Left lobe of liver (tissue), 2 donors: ENCODE data around the gene AHSG. TPM values are rescaled to one million over a fixed set of nuclear protein-coding genes. Genes with fewer than 3 reads are reported as not detected.

Experiments
- ATAC-seq: fragments of 200-7000 bp; cut with Tn5 transposase; one replicate; pipeline ENCODE4 v1.9.1; 2020; ENCODE audit warnings: mild to moderate bottlenecking, moderate library complexity
- DNase-seq: peaks from one replicate; pipeline ENCODE4 v3.0.0-alpha.2; 2020; ENCODE audit warnings: low spot score
- total RNA-seq: library from RNA; stranded (reverse); gene quantifications from one replicate; pipeline ENCODE4 v1.2.1, GENCODE V29; 2021
- donor health status: DM: no; HTN: no; CAD: no; lungs with moderate emphysema.
- donor health status: DM: no; HTN: yes; CAD: no.

Gene AHSG
- total RNA-seq, 1 donor from 2014 or later: 763 TPM

- DNase-seq: no peak
- no peak for ATAC-seq
These were observed 24.8 kb downstream of the AHSG start for GRCh38 chr3:186637686-186638085.

- DNase-seq (no peak), ATAC-seq (no peak)
These were observed 25.4 kb downstream of the AHSG start for GRCh38 chr3:186638259-186638658.

- ATAC-seq (peak; percentile 59), DNase-seq (no peak)
These were observed 27.1 kb downstream of the AHSG start, which contains the start of gene FETUB for GRCh38 chr3:186639778-186640472. FETUB (plus strand) TSS chr3:186640399; CDS start chr3:186640461, 62 bp downstream.

DNA sequence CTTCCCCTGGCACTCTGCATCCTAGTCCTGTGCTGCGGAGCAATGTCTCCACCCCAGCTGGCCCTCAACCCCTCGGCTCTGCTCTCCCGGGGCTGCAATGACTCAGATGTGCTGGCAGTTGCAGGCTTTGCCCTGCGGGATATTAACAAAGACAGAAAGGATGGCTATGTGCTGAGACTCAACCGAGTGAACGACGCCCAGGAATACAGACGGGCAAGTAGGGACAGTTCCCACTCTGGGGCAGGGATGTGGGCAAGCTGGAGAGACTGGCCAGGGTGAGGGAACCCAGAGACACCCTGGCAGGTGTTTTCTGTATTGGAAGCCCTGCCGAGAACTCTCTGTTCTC lies 27.6 kb downstream of the AHSG start:
- DNase-seq (peak; percentile 62), ATAC-seq (peak; percentile 64)

- ATAC-seq (peak; percentile 23), DNase-seq (no peak)
These were observed 28.1 kb downstream of the AHSG start for GRCh38 chr3:186640929-186641328.

- ATAC-seq (no peak), DNase-seq (no peak)
These were observed 29.2 kb downstream of the AHSG start for GRCh38 chr3:186642014-186642413.

DNA sequence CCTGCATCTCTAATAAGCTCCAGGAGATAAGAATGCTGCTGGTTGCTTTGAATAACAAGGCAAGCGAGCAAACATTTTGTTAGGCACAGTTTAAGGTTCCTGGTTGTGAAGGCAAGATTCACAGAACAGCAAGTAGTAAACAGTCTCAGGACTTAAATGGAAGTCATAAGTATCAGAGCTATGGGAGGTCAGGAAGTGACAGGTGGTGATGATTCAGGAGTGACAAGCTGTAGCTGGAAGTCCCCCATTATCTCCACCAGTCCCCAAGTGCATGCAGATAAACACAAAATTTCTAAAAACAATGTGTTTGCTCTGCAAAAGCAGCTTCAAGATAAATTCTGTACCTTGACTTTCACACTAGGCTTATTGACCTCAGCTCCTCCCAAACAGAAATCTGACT lies 30.6 kb downstream of the AHSG start:
- DNase-seq (no peak), ATAC-seq (no peak)

GRCh38 chr3:186644683-186645082 lies 31.8 kb downstream of the AHSG start:
- peak; percentile 65 for DNase-seq
- ATAC-seq: peak; percentile 68

DNA sequence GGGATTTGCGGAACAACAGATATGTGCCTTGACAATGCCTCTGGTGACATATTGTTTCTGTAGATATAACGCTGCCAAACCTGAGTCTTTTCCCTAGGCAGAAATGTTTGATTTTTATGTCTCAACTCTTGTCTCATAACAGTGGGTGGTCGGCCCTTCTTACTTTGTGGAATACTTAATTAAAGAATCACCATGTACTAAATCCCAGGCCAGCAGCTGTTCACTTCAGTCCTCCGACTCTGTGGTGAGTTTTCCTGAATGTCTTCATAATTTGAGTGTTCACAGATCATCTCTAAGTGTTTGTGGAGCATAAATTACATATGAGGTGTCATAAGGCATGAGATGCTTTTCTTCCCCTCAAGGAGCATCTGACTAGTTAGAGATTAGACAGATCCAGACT lies 33.2 kb downstream of the AHSG start:
- ATAC-seq: no peak

GRCh38 chr3:186646841-186647240 lies 34.0 kb downstream of the AHSG start:
- DNase-seq (no peak), ATAC-seq (no peak)

More for the DNA sequence above, 33.2 kb downstream of the AHSG start:
- no peak for DNase-seq

DNA sequence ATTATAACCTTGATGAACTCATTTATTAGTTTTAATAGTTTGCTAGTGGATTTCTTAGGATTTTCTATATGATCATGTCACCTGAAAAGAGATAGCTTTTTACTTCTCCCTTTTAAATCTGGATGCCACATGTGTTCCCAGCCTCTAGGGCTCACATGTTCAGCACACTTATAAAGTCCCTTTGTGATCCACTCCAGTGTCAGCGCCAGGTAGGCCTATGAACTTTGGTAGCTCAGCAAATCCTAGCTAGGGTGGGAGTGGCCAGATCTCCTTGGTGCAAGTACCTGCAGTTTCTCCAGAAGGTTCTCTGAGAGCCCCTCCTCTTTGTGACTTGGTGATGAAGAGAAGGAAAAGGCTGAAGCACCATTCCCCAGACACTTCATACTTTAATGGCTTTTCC lies 36.0 kb downstream of the AHSG start:
- ATAC-seq (peak; percentile 63), DNase-seq (no peak)

DNA sequence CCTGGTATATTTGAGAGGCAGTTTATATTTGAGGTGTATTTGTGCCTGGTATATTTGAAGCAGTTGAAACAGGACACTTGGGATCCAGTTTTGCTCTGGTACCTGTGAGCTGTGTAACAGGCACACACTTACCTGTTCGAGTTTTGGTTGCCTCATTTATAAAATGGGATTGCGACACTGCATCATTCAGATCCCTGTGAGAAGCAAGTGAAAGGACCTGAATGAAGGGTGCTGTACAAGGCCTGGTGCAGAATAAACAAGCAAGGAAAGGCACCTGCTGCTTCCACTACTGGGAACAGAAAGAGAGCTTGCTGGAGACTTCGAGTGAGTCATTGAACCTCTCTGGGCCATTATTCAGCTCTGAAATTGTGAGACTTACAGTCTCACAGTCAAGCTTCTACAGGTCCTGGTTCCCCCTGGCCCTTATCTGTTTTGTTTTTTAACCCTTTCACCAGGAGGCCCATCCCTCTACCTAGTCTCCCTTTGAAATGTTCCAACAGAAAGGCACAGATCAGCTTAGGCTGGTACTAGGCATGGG lies 38.9 kb downstream of the AHSG start:
- no peak for ATAC-seq

GRCh38 chr3:186653080-186653707 lies 40.3 kb downstream of the AHSG start:
- no peak for ATAC-seq
- DNase-seq: no peak

More for the DNA sequence above, 38.9 kb downstream of the AHSG start:
- DNase-seq: no peak

- DNase-seq: no peak
- ATAC-seq: peak; percentile 80
These were observed 41.1 kb downstream of the AHSG start for GRCh38 chr3:186653984-186654383.

- DNase-seq (no peak), ATAC-seq (no peak)
These were observed 50.7 kb downstream of the AHSG start for GRCh38 chr3:186663361-186664118.

DNA sequence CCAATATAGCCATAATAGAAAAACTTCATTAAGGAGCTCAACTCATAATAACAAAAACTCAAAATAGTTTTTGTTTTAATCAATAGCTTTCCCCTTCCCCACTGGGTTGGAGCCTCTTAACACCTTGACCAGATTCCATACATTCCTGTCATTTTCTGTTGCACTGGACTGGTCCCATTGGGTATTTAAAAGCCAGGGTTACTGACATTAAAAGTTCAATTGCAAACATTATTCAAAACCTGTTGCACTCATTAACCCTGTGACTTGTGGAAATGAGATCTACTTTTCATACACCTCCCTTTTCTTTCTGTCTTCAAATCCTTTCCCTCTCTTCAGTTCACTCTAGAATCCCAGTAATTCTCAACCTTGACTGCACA lies 51.2 kb downstream of the AHSG start:
- DNase-seq (no peak), ATAC-seq (no peak)

DNA sequence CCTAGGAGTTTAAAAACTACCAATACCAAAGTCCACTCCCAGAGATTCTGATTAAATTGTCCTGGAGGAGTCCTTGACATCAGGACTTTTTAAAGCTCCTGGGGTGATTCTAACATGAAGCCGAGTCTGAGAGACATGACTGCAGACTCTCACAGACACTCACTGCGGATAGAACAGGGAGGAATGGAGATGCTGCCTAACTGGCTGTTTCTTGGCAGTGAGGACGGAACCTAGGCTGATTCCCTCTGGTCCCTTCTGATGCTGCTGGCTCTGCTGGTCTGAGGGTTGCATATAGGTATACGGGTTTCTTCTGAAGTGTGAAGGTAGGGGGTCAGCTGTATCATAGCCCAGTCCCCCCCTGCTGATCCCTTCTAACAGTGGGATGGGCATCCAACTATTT lies 51.6 kb downstream of the AHSG start:
- no peak for DNase-seq
- ATAC-seq: peak; percentile 21

- DNase-seq: peak; percentile 55
- ATAC-seq: peak; percentile 76
These were observed 52.8 kb downstream of the AHSG start, which contains the start of gene HRG for GRCh38 chr3:186665625-186666188. HRG (plus strand) TSS chr3:186666014; CDS start chr3:186666032, 18 bp downstream.

DNA sequence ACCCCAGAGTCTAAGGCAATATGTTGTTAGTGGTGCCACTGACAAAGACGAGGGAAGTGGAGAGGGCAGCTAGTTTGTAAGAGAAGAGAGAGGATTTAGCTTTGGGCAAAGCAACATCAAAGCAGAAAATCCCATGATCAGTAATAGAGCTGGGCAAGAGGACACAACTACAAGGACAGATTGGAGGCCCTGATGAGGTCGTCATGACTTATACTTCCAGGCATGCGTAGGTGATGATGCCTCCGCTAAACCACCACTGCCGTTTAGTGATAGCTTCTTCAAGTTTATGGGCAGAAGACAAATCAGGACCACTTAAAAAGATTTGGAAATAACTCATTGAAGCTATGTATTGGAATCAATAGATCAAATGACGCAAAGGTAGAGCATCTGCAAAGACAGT lies 55.6 kb downstream of the AHSG start:
- ATAC-seq: no peak
- DNase-seq: no peak

- no peak for ATAC-seq
These were observed 56.7 kb downstream of the AHSG start for GRCh38 chr3:186669378-186670084.

DNA sequence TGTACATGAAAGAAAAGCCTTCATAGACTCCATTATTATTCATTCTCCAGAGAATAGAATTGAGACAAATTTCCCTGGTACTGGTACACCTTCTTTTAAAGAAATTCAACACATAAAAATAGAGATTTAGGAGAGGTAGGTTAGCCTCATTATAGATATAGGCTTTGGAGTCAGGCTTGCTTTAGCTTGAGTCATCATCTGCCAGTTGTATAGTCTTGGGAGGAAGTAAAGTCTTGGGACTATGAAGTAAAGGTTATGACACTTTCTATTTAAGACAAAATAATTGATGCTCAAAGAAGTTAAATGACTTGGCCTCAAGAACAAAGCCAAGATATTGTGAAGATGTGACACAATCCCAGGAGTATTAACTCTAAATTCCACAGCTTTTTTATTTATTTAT lies 57.3 kb downstream of the AHSG start:
- ATAC-seq (no peak), DNase-seq (no peak)

More at GRCh38 chr3:186669378-186670084, 56.7 kb downstream of the AHSG start:
- DNase-seq: no peak
